ENCODE measurements around the gene ADRA2C.

Gene ADRA2C

GRCh38 chr4:3744901-3745300 is 21.3 kb upstream of the ADRA2C start:
- Histone ChIP-seq H3K79me2 (ENCODE audit: control insufficient read depth, low read length) (no peaks in the 10 kb centered on the region), H3K9me3 (ENCODE audit: control insufficient read depth, insufficient read depth, low read length) (peaks cover 6% of the 10 kb centered on the region; the same call in 1 of the 2 replicates), H3K27ac (ENCODE audit: low read depth, low read length) (no peak overlapping the region), H3K9me2 (replicated peaks; ENCODE audit: control insufficient read depth, low read length) (no peaks in the 10 kb centered on the region), H3K4me1 (ENCODE audit: control insufficient read depth, low read length) (no peaks in the 10 kb centered on the region), H3K4me2 (ENCODE audit: low read length) (no peak overlapping the region), H4K20me1 (ENCODE audit: control insufficient read depth, insufficient read depth, low read depth, low read length) (no peaks in the 10 kb centered on the region), H3K36me3 (ENCODE audit: control insufficient read depth, low read length) (no peaks in the 10 kb centered on the region), H3K27me3 (ENCODE audit: control insufficient read depth, low read length) (peaks cover 6% of the 10 kb centered on the region; the same call in 1 of the 2 replicates), H3F3A (ENCODE audit: control insufficient read depth, insufficient read depth) (no peaks in the 10 kb centered on the region), H3K4me3 (ENCODE audit: low read length) (no peak overlapping the region)
- no peak for TF ChIP-seq EZH2phosphoT487 (IDR thresholded peaks at IDR 0.05; ENCODE audit: borderline replicate concordance, low read length)
- TF ChIP-seq, protein P1, sequence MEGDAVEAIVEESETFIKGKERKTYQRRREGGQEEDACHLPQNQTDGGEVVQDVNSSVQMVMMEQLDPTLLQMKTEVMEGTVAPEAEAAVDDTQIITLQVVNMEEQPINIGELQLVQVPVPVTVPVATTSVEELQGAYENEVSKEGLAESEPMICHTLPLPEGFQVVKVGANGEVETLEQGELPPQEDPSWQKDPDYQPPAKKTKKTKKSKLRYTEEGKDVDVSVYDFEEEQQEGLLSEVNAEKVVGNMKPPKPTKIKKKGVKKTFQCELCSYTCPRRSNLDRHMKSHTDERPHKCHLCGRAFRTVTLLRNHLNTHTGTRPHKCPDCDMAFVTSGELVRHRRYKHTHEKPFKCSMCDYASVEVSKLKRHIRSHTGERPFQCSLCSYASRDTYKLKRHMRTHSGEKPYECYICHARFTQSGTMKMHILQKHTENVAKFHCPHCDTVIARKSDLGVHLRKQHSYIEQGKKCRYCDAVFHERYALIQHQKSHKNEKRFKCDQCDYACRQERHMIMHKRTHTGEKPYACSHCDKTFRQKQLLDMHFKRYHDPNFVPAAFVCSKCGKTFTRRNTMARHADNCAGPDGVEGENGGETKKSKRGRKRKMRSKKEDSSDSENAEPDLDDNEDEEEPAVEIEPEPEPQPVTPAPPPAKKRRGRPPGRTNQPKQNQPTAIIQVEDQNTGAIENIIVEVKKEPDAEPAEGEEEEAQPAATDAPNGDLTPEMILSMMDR (IDR thresholded peaks at IDR 0.05; ENCODE audit: low read depth, low read length, poor library complexity, severe bottlenecking) = no peak

DNA sequence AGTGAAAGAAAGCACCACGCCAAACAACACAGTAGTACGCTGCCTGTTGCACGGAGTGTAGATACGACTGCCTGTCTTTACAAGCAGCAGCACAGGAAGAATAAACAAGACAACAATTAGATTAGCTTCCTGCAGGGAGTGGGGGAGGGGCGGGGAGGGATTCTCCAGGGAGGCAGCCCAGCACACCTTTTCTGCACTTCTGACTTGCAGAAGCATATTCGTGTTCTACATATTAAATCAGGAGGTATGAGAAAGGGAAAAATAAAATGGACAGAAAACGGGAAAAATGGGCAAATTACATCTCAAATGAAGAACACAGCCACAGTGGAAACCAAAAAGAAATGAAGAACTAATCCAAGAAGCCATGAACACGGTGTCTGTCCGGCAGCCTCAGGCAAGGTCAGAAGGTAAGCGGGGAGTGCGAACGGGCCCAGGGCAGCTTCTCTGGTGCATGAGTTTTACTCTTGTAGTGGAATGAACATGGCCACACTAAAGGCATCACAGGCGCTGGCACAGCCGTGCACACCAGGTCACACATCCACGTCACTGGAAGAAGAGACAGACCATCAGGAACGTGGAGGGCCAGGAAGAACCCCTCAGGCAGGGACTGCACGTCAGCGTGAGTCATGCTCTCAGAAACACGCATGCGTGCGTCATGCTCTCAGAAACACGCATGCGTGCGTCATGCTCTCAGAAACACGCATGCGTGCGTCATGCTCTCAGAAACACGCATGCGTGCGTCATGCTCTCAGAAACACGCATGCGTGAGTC is 20.1 kb upstream of the ADRA2C start:
- Histone ChIP-seq H3K9me3 (ENCODE audit: control insufficient read depth, insufficient read depth, low read length) (peaks cover 6% of the 10 kb centered on the region; the same call in 1 of the 2 replicates), H3K4me3 (ENCODE audit: low read length) (no peak overlapping the region), H3K4me2 (ENCODE audit: low read length) (no peak overlapping the region), H3K36me3 (ENCODE audit: control insufficient read depth, low read length) (no peaks in the 10 kb centered on the region), H3K27me3 (ENCODE audit: control insufficient read depth, low read length) (peaks cover 6% of the 10 kb centered on the region; the same call in 1 of the 2 replicates), H3K9me2 (replicated peaks; ENCODE audit: control insufficient read depth, low read length) (no peaks in the 10 kb centered on the region), H3K79me2 (ENCODE audit: control insufficient read depth, low read length) (no peaks in the 10 kb centered on the region), H3K4me1 (ENCODE audit: control insufficient read depth, low read length) (no peaks in the 10 kb centered on the region), H4K20me1 (ENCODE audit: control insufficient read depth, insufficient read depth, low read depth, low read length) (no peaks in the 10 kb centered on the region), H3F3A (ENCODE audit: control insufficient read depth, insufficient read depth) (no peaks in the 10 kb centered on the region), H3K27ac (ENCODE audit: low read depth, low read length) (no peak overlapping the region)
- TF ChIP-seq, protein P1 (IDR thresholded peaks at IDR 0.05; ENCODE audit: low read depth, low read length, poor library complexity, severe bottlenecking) = no peak
- no peak for TF ChIP-seq EZH2phosphoT487 (IDR thresholded peaks at IDR 0.05; ENCODE audit: borderline replicate concordance, low read length)

GRCh38 chr4:3746701-3747580 is 19.2 kb upstream of the ADRA2C start:
- H4K20me1 ChIP-seq (ENCODE audit: control insufficient read depth, insufficient read depth, low read depth, low read length) = no peaks in the 10 kb centered on the region
- H3K9me2 ChIP-seq (replicated peaks; ENCODE audit: control insufficient read depth, low read length) = no peaks in the 10 kb centered on the region
- peaks cover 6% of the 10 kb centered on the region; the same call in 1 of the 2 replicates for H3K9me3 ChIP-seq (ENCODE audit: control insufficient read depth, insufficient read depth, low read length)
- no peak overlapping the region for H3K27ac ChIP-seq (ENCODE audit: low read depth, low read length)
- peaks cover 6% of the 10 kb centered on the region; the same call in 1 of the 2 replicates for H3K27me3 ChIP-seq (ENCODE audit: control insufficient read depth, low read length)
- H3F3A ChIP-seq (ENCODE audit: control insufficient read depth, insufficient read depth) = no peaks in the 10 kb centered on the region
- H3K36me3 ChIP-seq (ENCODE audit: control insufficient read depth, low read length) = no peaks in the 10 kb centered on the region
- no peak overlapping the region for H3K4me2 ChIP-seq (ENCODE audit: low read length)
- no peak for TF ChIP-seq EZH2phosphoT487 (IDR thresholded peaks at IDR 0.05; ENCODE audit: borderline replicate concordance, low read length)
- TF ChIP-seq, protein P1 (IDR thresholded peaks at IDR 0.05; ENCODE audit: low read depth, low read length, poor library complexity, severe bottlenecking) = no peak
- H3K4me1 ChIP-seq (ENCODE audit: control insufficient read depth, low read length) = no peaks in the 10 kb centered on the region
- H3K4me3 ChIP-seq (ENCODE audit: low read length) = no peak overlapping the region
- no peaks in the 10 kb centered on the region for H3K79me2 ChIP-seq (ENCODE audit: control insufficient read depth, low read length)
